ENCODE data around the gene NDUFB8.

DNA sequence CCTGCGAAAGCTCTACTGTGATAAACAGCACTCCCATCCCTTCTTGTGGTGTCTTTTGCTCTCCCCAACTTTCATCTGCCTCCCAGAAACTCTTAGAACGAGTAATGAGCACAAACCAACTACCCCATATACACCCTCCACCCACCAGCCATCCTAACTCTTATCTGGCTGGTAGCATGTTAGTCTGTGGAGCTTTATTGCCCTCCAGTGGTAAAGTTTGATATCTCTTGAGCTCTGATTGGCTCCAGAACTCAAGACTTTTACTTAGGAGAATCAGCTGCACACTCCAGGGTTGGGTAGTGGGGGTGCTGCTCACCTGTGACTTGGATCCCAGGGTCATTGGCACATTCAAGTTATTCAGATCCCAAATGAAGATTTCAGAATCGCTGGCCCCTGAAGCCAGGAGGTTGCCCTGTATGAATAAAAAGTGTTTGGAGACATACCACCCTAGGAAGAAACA is 20.9 kb downstream of the NDUFB8 start:
- TF ChIP-seq, protein P1, sequence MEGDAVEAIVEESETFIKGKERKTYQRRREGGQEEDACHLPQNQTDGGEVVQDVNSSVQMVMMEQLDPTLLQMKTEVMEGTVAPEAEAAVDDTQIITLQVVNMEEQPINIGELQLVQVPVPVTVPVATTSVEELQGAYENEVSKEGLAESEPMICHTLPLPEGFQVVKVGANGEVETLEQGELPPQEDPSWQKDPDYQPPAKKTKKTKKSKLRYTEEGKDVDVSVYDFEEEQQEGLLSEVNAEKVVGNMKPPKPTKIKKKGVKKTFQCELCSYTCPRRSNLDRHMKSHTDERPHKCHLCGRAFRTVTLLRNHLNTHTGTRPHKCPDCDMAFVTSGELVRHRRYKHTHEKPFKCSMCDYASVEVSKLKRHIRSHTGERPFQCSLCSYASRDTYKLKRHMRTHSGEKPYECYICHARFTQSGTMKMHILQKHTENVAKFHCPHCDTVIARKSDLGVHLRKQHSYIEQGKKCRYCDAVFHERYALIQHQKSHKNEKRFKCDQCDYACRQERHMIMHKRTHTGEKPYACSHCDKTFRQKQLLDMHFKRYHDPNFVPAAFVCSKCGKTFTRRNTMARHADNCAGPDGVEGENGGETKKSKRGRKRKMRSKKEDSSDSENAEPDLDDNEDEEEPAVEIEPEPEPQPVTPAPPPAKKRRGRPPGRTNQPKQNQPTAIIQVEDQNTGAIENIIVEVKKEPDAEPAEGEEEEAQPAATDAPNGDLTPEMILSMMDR (IDR thresholded peaks at IDR 0.05; ENCODE audit: borderline replicate concordance, extremely low read depth, low read length, poor library complexity, severe bottlenecking): peak; percentile 92
- TF ChIP-seq EZH2 (IDR thresholded peaks at IDR 0.05; ENCODE audit: borderline replicate concordance, low read depth, low read length, severe bottlenecking): no peak
